ENCODE results near the gene RNF207. TPM values are rescaled to one million over a fixed set of nuclear protein-coding genes. Genes with fewer than 3 reads are reported as not detected.

Gene RNF207
- total and polyA plus RNA-seq, 2 of the 8 experiments (the other 6 are each of a cell fraction or from before 2014, with no cell fraction given) = 3.9 to 5.4 TPM

DNA sequence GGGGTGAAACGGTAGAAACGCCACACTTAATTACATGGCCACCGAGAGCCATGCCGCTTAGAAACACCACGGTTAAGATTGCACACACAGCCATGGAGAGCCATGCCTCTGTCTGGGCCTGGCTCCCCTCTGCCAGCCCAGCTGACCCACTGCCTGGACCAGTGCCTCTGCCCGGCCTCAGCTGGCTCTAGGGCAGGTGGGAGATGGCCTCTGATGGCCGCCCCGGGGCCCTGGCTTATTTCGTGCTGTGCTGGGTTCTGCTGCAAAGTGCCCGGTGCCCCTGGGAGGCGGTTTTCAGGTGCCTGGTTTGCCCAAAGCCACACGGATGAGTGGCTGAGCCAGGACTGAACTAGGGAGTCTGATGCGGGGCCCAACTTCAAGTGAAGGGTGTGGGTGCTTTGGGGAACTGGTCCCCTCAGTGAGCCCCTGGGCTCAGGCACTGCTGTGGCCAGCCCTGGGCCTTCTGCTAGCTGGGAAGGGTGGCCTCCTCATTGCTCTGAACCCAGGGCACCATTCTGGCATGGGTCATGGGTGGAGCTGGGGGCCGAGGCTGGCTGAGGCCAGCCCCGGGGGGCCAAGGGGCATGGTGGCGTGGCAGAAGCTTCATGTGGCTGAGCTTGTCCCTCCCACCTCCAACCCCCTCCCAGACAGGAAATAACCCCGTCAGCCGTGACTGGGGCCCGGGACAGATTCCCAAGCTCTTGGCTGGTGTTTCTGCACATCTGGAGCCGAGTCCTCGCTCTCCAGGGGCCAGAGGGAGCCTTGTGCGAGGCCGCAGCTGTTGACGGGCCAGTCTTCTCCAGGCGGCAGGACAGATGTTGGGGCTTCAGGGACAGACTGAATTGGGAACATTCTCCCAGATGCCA lies 56.9 kb downstream of the RNF207 start:
- peak overlapping the region; percentile 42 for H4K8ac ChIP-seq (ENCODE audit: extremely low read depth, insufficient read depth, low read length)
- peaks cover 0 to 20% (median 13%) of the 10 kb centered on the region in 4 experiments; a peak in 3 of 7 replicates for H3K27me3 ChIP-seq (replicated peaks in 1 of 4; ENCODE audit: control insufficient read depth in 3 of 4, extremely low read depth in 1 of 4, insufficient read depth in 3 of 4, low read length in 3 of 4)
- H4K5ac ChIP-seq (ENCODE audit: insufficient read length, low read depth, low read length) = no peak overlapping the region
- no peak for DNase-seq (ENCODE audit: low read depth in 1 of 2, low spot score in 2 of 2)
- H3K79me1 ChIP-seq (ENCODE audit: low read depth, low read length) = no peaks in the 10 kb centered on the region
- ChIA-PET POLR2A (ENCODE audit: partially characterized antibody) (interaction anchor here (0.7 to 2.8 kb wide), 4 partner anchors 14 to 24 kb away, joined by 3 to 17 read pairs (median 4); no protein-coding TSS in a partner anchor), CTCF (ENCODE audit: partially characterized antibody) (interaction anchor here (0.6 to 7.0 kb wide), 15 partner anchors 9 to 425 kb away, joined by 3 to 51 read pairs (median 5); no protein-coding TSS in a partner anchor)
- H2AK5ac ChIP-seq (ENCODE audit: low read depth, low read length) = no peak overlapping the region
- H3K4me2 ChIP-seq (ENCODE audit: insufficient read depth in 1 of 2, low read depth in 2 of 2, low read length in 2 of 2) = no peak overlapping the region
- TF ChIP-seq KDM4A (IDR thresholded peaks at IDR 0.05; ENCODE audit: low read depth, low read length, severe bottlenecking) (no peak), SIN3A (conservative IDR thresholded peaks at IDR 0.05 in 1 of 2, IDR thresholded peaks at IDR 0.05 in 1 of 2; ENCODE audit: low read depth in 1 of 2, low read length in 2 of 2) (no peak), SIRT6 (IDR thresholded peaks at IDR 0.05; ENCODE audit: low read length) (no peak), SAP30 (IDR thresholded peaks at IDR 0.05; ENCODE audit: insufficient read depth, insufficient replicate concordance, low read length) (no peak), POLR2AphosphoS5 (IDR thresholded peaks at IDR 0.05; ENCODE audit: low read depth, low read length) (0 out of 2 replicates have a peak, but pooled peaks have one; percentile 14)
- no peak overlapping the region for H2AFZ ChIP-seq (ENCODE audit: low read length)
- H3K14ac ChIP-seq (ENCODE audit: insufficient read length) = no peak overlapping the region
- H2BK20ac ChIP-seq (ENCODE audit: low read length) = no peak overlapping the region
- no peak overlapping the region for H3K4me3 ChIP-seq (ENCODE audit: extremely low read depth in 1 of 4, insufficient read depth in 2 of 4, low read depth in 3 of 4, low read length in 4 of 4)
- no peak overlapping the region for H2BK120ac ChIP-seq (replicated peaks; ENCODE audit: low read depth, low read length)
- no peak overlapping the region for H3K27ac ChIP-seq (ENCODE audit: low read depth, low read length)
- no peak for FAIRE-seq
- peaks cover 0 to 13% (median 3%) of the 10 kb centered on the region in 4 experiments; a peak in 6 of 7 replicates for H3K4me1 ChIP-seq (replicated peaks in 1 of 4; ENCODE audit: control insufficient read depth in 3 of 4, insufficient read depth in 4 of 4, low read length in 3 of 4)
- no peak overlapping the region for H3K56ac ChIP-seq (replicated peaks; ENCODE audit: insufficient read length, low read depth, low read length)
- peaks cover 13 to 23% of the 10 kb centered on the region in 2 experiments for H4K20me1 ChIP-seq (replicated peaks in 1 of 2; ENCODE audit: control insufficient read depth in 1 of 2, insufficient read depth in 2 of 2, low read length in 2 of 2)
- no peaks in the 10 kb centered on the region for H3K79me2 ChIP-seq (ENCODE audit: control insufficient read depth in 1 of 2, insufficient read depth in 2 of 2, low read length in 2 of 2)
- no peak overlapping the region for H3K9ac ChIP-seq (replicated peaks in 1 of 4; ENCODE audit: extremely low read depth in 1 of 4, low read depth in 3 of 4, low read length in 3 of 4)
- H2BK12ac ChIP-seq (ENCODE audit: low read depth, low read length) = no peak overlapping the region
- H3K4ac ChIP-seq (replicated peaks; ENCODE audit: insufficient read length, low read depth, low read length) = no peak overlapping the region
- no peak overlapping the region for H3K23ac ChIP-seq (ENCODE audit: insufficient read length)
- no peak overlapping the region for H2BK15ac ChIP-seq (ENCODE audit: low read length)
- no peak overlapping the region for H3K18ac ChIP-seq (ENCODE audit: extremely low read depth, low read length)
- peak overlapping the region; percentile 46 for H4K91ac ChIP-seq (replicated peaks; ENCODE audit: insufficient read length, low read length)
- no peaks in the 10 kb centered on the region for H3K9me3 ChIP-seq (ENCODE audit: insufficient read depth in 2 of 2, low read depth in 1 of 2, low read length in 1 of 2)
- no peaks in the 10 kb centered on the region for H3K36me3 ChIP-seq (ENCODE audit: control insufficient read depth in 2 of 4, insufficient read depth in 4 of 4, low read length in 3 of 4)
- 85% methylated on average over 25 of the region's 25 CpGs; no CpG with 5 or more reads in 1 of the 2 experiments for WGBS, 2 experiments (ENCODE audit: extremely low coverage in 1 of 2, insufficient coverage in 1 of 2, insufficient read length in 1 of 2, insufficient replicate concordance in 2 of 2, low coverage in 1 of 2, low lambda C conversion rate in 2 of 2, missing lambda C conversion rate in 1 of 2)
- H2BK5ac ChIP-seq (ENCODE audit: low read depth, low read length) = peak overlapping the region; percentile 49; the same call in 1 of the 2 replicates
- H3K23me2 ChIP-seq (ENCODE audit: low read depth, low read length) = peaks cover 7% of the 10 kb centered on the region; the same call in 1 of the 2 replicates
